Activated CD8-positive, alpha-beta T cell treated with anti-CD3 and anti-CD28 coated beads for 36 hours (primary cell): ENCODE data around the gene TMEM203. TPM values are rescaled to one million over a fixed set of nuclear protein-coding genes. Genes with fewer than 3 reads are reported as not detected.

Experiments used
- ATAC-seq: fragments of 200-7000 bp; cut with Tn5 transposase; one replicate; pipeline ENCODE4 v1.10.0; 2021; ENCODE audit warnings: mild to moderate bottlenecking, moderate library complexity
- CTCF ChIA-PET: fragments of 350-600 bp; sonication (Branson Sonifier 250); formaldehyde crosslinking; loops from one replicate; lab custom pipeline; 2021; ENCODE audit warnings: antibody characterized with exemption; lab: Charles Lee
- POLR2A ChIA-PET: fragments of 350-600 bp; sonication (Branson Sonifier 250); formaldehyde crosslinking; loops from one replicate; lab custom pipeline; 2021; ENCODE audit warnings: antibody characterized with exemption; lab: Charles Lee
- DNase-seq: peaks from one replicate; pipeline ENCODE4 v3.0.0-alpha.2; 2020
- H3K27ac Mint-ChIP-seq: one replicate; pipeline ENCODE4 v1.8.0; 2021; ENCODE audit warnings: mild to moderate bottlenecking, mixed read lengths
- H3K27me3 Mint-ChIP-seq: one replicate; pipeline ENCODE4 v1.8.0; 2021; ENCODE audit warnings: mixed read lengths
- H3K36me3 Mint-ChIP-seq: one replicate; pipeline ENCODE4 v1.8.0; 2021; ENCODE audit warnings: low read depth, mixed read lengths
- H3K4me1 Mint-ChIP-seq: one replicate; pipeline ENCODE4 v1.8.0; 2021; ENCODE audit warnings: low read depth, mixed read lengths
- H3K4me3 Mint-ChIP-seq: one replicate; pipeline ENCODE4 v1.8.0; 2021; ENCODE audit warnings: mild to moderate bottlenecking, moderate library complexity, mixed read lengths
- H3K9me3 Mint-ChIP-seq: one replicate; pipeline ENCODE4 v1.8.0; 2021; ENCODE audit warnings: mixed read lengths
- intact Hi-C: fragments of 100-400 bp; cut with micrococcal nuclease; formaldehyde crosslinking; loops from one replicate; pipeline ENCODE4 v1.10.0; 2022
- total RNA-seq, 2 experiments: library from RNA; stranded (reverse); gene quantifications; one replicate each; pipeline ENCODE4 v1.2.3, GENCODE V29; 2021
- TF ChIP-seq, protein P1 (sequence below): fragments of 200-600 bp; IDR thresholded peaks from one replicate; pipeline ENCODE4 v1.8.0; 2022; ENCODE audit warnings: antibody characterized with exemption, mild to moderate bottlenecking

The TMEM203 gene, protein sequence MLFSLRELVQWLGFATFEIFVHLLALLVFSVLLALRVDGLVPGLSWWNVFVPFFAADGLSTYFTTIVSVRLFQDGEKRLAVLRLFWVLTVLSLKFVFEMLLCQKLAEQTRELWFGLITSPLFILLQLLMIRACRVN
- total RNA-seq = 10 to 100 TPM; 29.4 to 29.9 TPM

DNA sequence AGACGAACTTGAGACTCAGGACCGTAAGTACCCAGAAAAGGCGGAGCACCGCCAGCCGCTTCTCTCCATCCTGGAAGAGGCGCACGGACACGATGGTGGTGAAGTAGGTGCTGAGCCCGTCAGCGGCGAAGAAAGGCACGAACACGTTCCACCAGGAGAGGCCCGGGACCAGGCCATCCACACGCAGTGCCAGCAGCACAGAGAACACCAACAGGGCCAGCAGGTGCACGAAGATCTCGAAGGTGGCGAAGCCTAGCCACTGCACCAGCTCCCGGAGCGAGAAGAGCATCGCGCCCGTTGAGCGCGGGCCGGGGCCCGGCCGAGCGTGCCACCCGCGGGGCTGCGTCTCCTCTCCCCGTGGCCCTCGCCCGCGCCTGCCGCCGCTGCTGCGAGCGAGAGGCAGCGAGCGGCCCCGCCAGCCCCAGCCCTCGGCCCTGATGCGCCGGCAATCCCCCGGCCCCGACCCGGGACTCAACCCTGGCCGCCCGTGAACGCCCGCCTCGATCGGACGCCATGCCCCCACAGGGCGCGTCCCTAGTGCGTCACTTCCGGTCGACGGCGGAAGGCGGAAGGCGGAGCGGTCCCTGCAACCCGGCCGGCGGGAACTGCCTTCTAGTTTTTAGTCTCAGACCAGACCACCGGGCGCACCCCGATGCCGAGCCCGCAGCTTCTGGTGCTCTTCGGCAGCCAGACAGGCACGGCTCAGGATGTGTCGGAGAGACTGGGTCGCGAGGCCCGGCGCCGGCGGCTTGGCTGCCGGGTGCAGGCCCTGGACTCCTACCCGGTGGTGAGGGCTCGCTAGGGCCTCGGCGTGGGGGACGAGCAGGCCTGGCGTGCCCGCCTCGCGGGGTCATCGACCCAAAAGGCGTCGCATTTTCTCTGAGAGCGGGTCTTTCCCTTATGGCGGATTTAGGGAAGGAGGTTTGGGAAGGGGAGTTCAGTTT lies at the start of gene TMEM203, which contains the start of gene NDOR1:
TMEM203 (minus strand) TSS at position 523 of the 944 bp plus-strand sequence; CDS start at position 289, 234 bp downstream.
NDOR1 (plus strand) TSS at position 575 of the 944 bp plus-strand sequence; CDS start at position 653, 78 bp downstream.
- H3K27me3 Mint-ChIP-seq = no peaks in the 10 kb centered on the region

DNA sequence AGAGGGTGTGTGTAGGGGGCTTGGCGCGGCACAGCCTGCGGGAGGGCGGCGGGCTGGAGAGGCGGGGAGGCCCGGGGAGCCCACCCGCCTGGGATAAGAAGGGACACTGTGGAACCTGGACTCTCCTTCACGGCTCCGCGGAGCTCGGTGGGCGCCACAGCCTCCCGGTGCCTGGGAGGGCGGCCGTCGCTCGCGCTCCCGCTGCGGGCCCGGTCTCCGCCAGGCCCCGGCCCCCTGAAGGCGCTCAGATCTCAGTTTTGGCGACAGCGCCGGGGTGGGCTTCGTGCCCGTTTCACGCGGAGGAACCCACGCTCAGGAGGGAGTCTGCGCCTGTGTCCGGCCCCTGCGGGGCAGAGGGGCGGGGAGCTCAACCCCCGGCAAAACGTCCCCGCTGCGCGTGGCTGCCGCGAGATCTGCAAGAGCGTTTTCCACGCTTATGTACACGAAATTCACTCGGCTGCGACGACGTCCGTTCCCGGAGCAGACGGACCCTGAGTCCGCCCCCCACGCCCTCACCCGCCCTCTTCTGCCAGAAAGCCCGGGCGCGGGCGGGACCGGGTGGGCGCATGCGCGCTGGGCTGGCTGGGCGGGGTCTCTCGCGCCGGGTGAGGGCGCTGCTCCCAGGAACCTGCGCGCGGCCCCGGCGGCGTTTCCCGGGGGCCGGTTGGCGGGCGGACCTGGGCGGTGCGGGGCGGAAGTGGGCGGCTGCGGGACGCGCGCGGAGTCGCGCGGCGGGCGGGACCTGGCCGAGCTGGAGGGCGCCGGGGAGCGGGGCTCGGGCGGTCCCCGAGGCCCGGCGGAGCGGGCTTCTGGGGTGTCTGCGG lies 49.4 kb upstream of the TMEM203 start, which contains the start of gene NELFB:
NELFB (plus strand) TSS at position 704 of the 824 bp plus-strand sequence.
- peaks cover 14% of the 10 kb centered on the region for H3K4me1 Mint-ChIP-seq
- DNase-seq (peak; percentile 93), ATAC-seq (peak; percentile 94)
- H3K4me3 Mint-ChIP-seq = peak within 1 kb of the TSS; percentile 83
- ChIA-PET CTCF (interaction anchor here (0.9 to 2.5 kb wide), 5 partner anchors 14 to 168 kb away, joined by 3 to 19 read pairs (median 4); partner anchors contain the start of genes EXD3, NOXA1 and TUBB4B), POLR2A (interaction anchor here (0.8 to 7.2 kb wide), 8 partner anchors 9 to 57 kb away, joined by 3 to 113 read pairs (median 4); partner anchors contain the start of genes NRARP, RNF224 and TUBB4B)
- no peaks in the 10 kb centered on the region for H3K27me3 Mint-ChIP-seq
- no peaks in the 10 kb centered on the region for H3K9me3 Mint-ChIP-seq
- TF ChIP-seq, protein P1, sequence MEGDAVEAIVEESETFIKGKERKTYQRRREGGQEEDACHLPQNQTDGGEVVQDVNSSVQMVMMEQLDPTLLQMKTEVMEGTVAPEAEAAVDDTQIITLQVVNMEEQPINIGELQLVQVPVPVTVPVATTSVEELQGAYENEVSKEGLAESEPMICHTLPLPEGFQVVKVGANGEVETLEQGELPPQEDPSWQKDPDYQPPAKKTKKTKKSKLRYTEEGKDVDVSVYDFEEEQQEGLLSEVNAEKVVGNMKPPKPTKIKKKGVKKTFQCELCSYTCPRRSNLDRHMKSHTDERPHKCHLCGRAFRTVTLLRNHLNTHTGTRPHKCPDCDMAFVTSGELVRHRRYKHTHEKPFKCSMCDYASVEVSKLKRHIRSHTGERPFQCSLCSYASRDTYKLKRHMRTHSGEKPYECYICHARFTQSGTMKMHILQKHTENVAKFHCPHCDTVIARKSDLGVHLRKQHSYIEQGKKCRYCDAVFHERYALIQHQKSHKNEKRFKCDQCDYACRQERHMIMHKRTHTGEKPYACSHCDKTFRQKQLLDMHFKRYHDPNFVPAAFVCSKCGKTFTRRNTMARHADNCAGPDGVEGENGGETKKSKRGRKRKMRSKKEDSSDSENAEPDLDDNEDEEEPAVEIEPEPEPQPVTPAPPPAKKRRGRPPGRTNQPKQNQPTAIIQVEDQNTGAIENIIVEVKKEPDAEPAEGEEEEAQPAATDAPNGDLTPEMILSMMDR = no peak
- H3K36me3 Mint-ChIP-seq = peaks cover 10% of the 10 kb centered on the region
- intact Hi-C loops = no loop called here
- peak within 1 kb of the TSS; percentile 79 for H3K27ac Mint-ChIP-seq

More for the DNA sequence above, at the start of gene TMEM203, which contains the start of gene NDOR1:
- CTCF ChIA-PET = interaction anchor here (0.7 to 3.9 kb wide), 5 partner anchors 16 to 159 kb away, joined by 3 to 15 read pairs (median 8); partner anchors contain the start of gene SSNA1
- ATAC-seq (peak; percentile 57), DNase-seq (peak; percentile 95)
- Mint-ChIP-seq H3K9me3 (no peaks in the 10 kb centered on the region), H3K36me3 (peaks cover 21% of the 10 kb centered on the region), H3K4me3 (peak within 1 kb of the TSS; percentile 93), H3K27ac (peak within 1 kb of the TSS; percentile 93), H3K4me1 (peaks cover 34% of the 10 kb centered on the region)
- TF ChIP-seq, protein P1 = no peak
- intact Hi-C loops = no loop called here
- POLR2A ChIA-PET = interaction anchor here (0.6 to 6.0 kb wide), 18 partner anchors 9 to 250 kb away, joined by 3 to 44 read pairs (median 3); partner anchors contain the start of genes ANAPC2, CYSRT1, RNF208 and SSNA1

DNA sequence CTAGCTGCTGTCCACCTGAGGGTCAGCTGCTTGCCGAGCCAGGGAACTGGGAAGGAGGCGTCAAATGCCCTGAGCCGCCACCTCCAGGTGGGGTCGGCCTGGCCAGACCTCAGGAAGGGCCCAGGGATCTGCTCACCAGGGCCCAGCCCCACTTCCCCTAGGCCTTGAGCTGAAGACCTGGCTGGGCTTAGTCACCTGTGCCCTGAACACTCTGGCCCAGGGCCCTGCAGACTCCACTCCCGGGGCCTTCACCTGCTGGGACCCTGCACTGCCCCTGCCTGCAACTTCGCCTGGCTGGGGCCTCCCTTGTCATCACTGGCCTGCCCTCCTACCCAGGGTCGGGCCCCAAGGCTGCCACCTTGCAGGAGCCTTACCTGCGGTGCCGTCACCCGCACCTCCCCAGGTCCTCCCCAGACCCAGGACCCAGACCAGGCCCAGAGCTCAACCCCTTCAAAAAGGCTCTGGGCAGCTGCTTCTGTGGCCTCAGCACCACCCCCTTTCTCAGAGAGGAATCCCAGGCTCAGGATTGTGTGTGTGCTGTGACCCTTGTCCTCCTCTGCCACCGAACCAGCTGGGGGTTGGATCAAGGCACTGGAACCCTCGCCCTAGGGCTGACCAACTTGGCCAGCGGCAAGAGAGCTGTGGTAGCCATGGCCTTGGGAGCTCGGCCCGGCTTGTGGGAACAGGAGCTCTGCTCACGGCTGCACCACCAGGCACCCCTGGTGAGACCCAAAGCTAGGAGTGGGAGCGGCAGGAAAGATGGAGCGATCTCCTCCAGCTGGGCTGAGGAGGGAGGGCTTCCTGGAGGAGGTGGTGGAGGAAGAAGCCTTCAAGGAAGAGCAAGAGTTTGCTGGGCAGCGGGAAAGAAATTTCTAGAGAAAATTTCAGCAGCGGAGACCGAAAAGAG lies 48.5 kb upstream of the TMEM203 start:
- Mint-ChIP-seq H3K27me3 (no peaks in the 10 kb centered on the region), H3K4me3 (peak overlapping the region; percentile 83), H3K36me3 (peaks cover 10% of the 10 kb centered on the region), H3K9me3 (no peaks in the 10 kb centered on the region), H3K4me1 (peaks cover 14% of the 10 kb centered on the region), H3K27ac (peak overlapping the region; percentile 69)
- intact Hi-C loops = no loop called here
- POLR2A ChIA-PET = interaction anchor here (0.8 to 7.2 kb wide), 4 partner anchors 10 to 56 kb away, joined by 3 to 113 read pairs (median 4); partner anchors contain the start of genes RNF224 and TUBB4B
- CTCF ChIA-PET = interaction anchor here (0.9 to 2.5 kb wide), 6 partner anchors 13 to 169 kb away, joined by 3 to 19 read pairs (median 4); partner anchors contain the start of genes EXD3, NOXA1, RNF224 and TUBB4B
- TF ChIP-seq, protein P1 = no peak
- ATAC-seq = no peak
- no peak for DNase-seq
